ENCODE measurements around the gene CAMKMT. TPM values are rescaled to one million over a fixed set of nuclear protein-coding genes. Genes with fewer than 3 reads are reported as not detected.

Gene CAMKMT
- total RNA-seq, 1 donor, result 15.0 TPM

- no peak overlapping the region for H3K4me3 ChIP-seq (ENCODE audit: low read depth, low read length)
- TF ChIP-seq CTCF (IDR thresholded peaks at IDR 0.05; ENCODE audit: insufficient read depth, low read length), result no peak
- no peak for DNase-seq (ENCODE audit: low read depth)
These were observed 369.8 kb downstream of the CAMKMT start for GRCh38 chr2:44731505-44731904.

GRCh38 chr2:44736270-44736942 lies 374.7 kb downstream of the CAMKMT start:
- DNase-seq (ENCODE audit: low read depth), result no peak
- H3K4me3 ChIP-seq (ENCODE audit: low read depth, low read length), result no peak overlapping the region
- TF ChIP-seq CTCF (IDR thresholded peaks at IDR 0.05; ENCODE audit: insufficient read depth, low read length), result no peak

- H3K4me3 ChIP-seq (ENCODE audit: low read depth, low read length), result no peak overlapping the region
- no peak for TF ChIP-seq CTCF (IDR thresholded peaks at IDR 0.05; ENCODE audit: insufficient read depth, low read length)
- DNase-seq (ENCODE audit: low read depth), result peak; percentile 35
These were observed 378.9 kb downstream of the CAMKMT start for GRCh38 chr2:44740678-44741077.

GRCh38 chr2:44741507-44741906 lies 379.8 kb downstream of the CAMKMT start:
- DNase-seq (ENCODE audit: low read depth), result no peak
- no peak overlapping the region for H3K4me3 ChIP-seq (ENCODE audit: low read depth, low read length)
- TF ChIP-seq CTCF (IDR thresholded peaks at IDR 0.05; ENCODE audit: insufficient read depth, low read length), result no peak

GRCh38 chr2:44742057-44742456 lies 380.3 kb downstream of the CAMKMT start:
- DNase-seq (ENCODE audit: low read depth), result no peak
- no peak for TF ChIP-seq CTCF (IDR thresholded peaks at IDR 0.05; ENCODE audit: insufficient read depth, low read length)
- no peak overlapping the region for H3K4me3 ChIP-seq (ENCODE audit: low read depth, low read length)

- no peak overlapping the region for H3K4me3 ChIP-seq (ENCODE audit: low read depth, low read length)
- TF ChIP-seq CTCF (IDR thresholded peaks at IDR 0.05; ENCODE audit: insufficient read depth, low read length), result no peak
- DNase-seq (ENCODE audit: low read depth), result no peak
These were observed 381.7 kb downstream of the CAMKMT start for GRCh38 chr2:44743473-44743872.

Data from fibroblast of the aortic adventitia (primary cell).